IMR-90 (cell line): ENCODE data around the gene TCEAL6. TPM values are rescaled to one million over a fixed set of nuclear protein-coding genes. Genes with fewer than 3 reads are reported as not detected.

Source experiments
- polyA plus RNA-seq, 3 experiments: library from polyadenylated mRNA; depleted of rRNA; stranded (reverse); fragments of >200 nt; gene quantifications; 2 replicates each; pipeline ENCODE4 v1.2.3, GENCODE V29; 2012; ENCODE audit warnings: low replicate concordance in 1 of 3
- total RNA-seq: library from RNA; depleted of rRNA; stranded (reverse); fragments of >200 nt; gene quantifications from 2 replicates; pipeline ENCODE4 v1.2.3, GENCODE V29; 2012; rRNA removed

The TCEAL6 gene
- total and polyA plus RNA-seq, 2 of the 4 experiments (the other 2 are of a cell fraction), result not detected

Other genes with a start within 250 kb of the TCEAL6 start
- gene ZMAT1, start 210.5 kb downstream of the TCEAL6 start, total RNA-seq, result not detected in 2 replicates
- gene ZMAT1, start 210.5 kb downstream of the TCEAL6 start, polyA plus RNA-seq (2012; rRNA removed), result 0.03 TPM in 1 of 2 replicates, not detected in the other
- not detected in 2 replicates for gene TCEAL2, start 16.8 kb downstream of the TCEAL6 start, total RNA-seq
- not detected in 2 replicates for gene TCEAL2, start 16.8 kb downstream of the TCEAL6 start, polyA plus RNA-seq (2012; rRNA removed)
- not detected in 2 replicates for gene BEX5, start 13.5 kb upstream of the TCEAL6 start, total RNA-seq
- gene BEX5, start 13.5 kb upstream of the TCEAL6 start, polyA plus RNA-seq (2012; rRNA removed), result not detected in 2 replicates
- not detected in 2 replicates for gene TCP11X1, start 72.8 kb upstream of the TCEAL6 start, total RNA-seq
- gene TCP11X1, start 72.8 kb upstream of the TCEAL6 start, polyA plus RNA-seq (2012; rRNA removed), result not detected in 2 replicates
- gene NXF2, start 104.7 kb upstream of the TCEAL6 start, total RNA-seq, result not detected in 2 replicates
- not detected in 2 replicates for gene NXF2, start 104.7 kb upstream of the TCEAL6 start, polyA plus RNA-seq (2012; rRNA removed)